ENCODE measurements around the gene CDK5RAP2.

CDK5RAP2 gene

DNA sequence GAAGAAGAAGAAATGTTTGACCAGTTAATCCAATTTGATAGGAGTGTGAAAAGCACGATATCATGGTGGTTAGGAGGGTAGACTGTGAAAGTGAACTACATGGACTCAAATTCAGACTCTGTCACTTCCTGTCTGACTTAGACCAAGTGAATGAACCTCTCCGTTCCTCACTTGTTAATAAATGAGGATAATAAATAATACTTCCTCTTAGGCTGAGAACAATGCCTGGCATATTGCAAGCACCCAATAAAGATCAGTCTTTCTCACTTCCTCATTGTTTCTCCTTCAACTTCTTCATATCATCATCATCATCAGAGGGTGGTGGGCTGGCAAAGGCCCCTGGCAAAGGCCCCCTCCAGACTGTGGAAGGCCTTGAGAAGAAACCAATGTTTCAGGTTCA is 148.7 kb downstream of the CDK5RAP2 start:
- DNase-seq: no peak

DNA sequence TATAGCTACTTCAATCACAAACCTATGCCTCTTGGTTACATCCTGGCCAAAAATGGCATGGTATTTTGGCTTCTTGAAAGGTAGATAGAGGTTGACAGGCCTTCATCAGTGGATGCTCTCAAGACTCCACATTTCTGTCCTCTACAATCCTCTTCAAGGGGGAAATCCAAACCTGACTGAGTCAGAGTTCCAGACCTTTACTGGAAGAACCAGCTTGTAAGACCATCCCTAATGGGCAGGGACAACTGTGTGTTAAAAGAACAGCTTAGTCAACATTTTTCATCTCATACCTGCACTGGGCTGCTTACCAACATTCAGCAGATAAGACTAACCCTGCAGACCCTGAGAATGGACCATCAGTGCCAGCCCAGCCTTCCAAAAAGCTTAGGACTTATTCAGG is 155.7 kb downstream of the CDK5RAP2 start:
- no peak for DNase-seq

DNA sequence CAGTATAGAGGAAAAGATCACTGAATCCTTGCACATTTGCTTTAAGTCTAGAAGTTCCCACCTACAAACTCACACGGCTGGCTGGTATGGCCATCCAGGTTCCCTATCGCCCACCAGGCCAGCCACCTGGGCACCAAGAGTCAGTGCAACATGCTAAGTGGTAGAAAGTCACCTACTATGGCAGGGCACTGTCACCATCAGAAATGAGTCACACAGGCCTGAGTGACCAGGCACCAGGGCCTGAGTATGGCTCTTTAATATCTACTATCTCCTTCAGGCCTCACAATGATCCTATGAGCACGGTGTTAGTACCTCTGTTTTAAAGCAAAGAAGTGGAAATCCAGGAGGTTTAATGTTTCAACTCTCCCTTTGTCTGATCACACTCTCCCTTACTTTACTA is 156.2 kb downstream of the CDK5RAP2 start:
- DNase-seq: no peak

DNA sequence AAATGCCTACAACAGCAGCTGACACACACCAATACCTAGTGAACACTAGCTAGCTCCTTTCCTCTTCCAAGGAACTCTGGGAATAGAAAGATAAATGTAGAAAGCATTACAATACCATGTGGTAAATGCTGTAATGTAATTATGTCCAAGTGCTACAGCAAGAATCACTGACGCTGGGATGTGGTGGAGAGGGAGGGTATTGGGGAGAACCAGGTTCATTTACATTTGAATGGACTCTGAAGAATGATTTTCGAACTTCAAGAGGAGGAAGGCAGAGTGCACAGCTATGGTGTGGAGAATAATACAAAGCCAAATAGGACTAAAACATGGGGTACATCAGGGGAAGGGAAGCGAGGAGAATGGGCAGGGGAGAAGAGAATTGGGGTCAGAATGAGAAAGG is 158.0 kb downstream of the CDK5RAP2 start:
- no peak for DNase-seq

DNA sequence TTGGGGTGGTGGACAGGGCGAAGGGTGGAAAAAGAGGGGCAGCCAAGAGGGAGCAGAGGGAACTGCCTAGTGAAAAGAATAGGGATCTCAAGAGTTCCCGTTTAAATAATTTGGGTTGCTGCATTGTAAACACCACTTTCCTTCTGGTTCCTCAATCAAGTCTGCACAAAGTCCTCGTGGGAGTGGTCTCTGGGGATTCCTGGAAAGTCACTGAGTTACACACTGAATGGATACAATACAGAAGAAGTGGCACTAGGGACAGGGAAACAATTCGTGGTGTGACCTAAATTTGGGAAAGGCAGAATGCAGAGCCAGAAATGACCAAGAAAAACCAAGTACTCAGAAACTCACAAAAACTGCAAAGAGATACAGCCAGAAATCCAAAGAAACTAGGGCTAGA is 161.7 kb downstream of the CDK5RAP2 start:
- DNase-seq: no peak

DNA sequence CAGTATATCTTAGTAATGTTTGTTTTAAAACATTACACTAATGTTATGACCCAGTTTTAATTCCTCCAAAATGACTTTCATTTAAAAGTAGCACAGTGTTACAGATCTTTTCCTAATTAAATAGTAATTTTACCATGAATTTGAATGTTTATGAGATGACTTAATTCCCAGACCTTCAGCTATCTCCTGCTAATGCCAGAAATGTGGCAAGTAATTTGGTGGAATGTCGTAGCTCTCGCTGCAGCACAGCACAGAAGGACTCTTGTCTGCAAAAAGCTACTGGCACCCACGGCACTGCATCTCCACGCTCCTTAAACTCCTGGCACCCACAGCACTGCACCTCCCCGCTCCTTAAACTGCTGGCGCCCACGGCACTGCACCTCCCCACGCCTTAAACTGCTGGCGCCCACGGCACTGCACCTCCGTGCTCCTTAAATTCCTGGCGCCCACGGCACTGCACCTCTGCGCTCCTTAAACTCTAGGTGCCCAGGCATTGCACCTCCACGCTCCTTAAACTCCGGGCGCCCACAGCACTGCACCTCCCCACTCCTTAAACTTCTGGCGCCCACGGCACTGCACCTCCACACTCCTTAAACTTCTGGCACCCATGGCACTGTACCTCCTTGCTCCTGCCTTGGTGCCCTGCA is 163.1 kb downstream of the CDK5RAP2 start:
- DNase-seq: no peak

DNA sequence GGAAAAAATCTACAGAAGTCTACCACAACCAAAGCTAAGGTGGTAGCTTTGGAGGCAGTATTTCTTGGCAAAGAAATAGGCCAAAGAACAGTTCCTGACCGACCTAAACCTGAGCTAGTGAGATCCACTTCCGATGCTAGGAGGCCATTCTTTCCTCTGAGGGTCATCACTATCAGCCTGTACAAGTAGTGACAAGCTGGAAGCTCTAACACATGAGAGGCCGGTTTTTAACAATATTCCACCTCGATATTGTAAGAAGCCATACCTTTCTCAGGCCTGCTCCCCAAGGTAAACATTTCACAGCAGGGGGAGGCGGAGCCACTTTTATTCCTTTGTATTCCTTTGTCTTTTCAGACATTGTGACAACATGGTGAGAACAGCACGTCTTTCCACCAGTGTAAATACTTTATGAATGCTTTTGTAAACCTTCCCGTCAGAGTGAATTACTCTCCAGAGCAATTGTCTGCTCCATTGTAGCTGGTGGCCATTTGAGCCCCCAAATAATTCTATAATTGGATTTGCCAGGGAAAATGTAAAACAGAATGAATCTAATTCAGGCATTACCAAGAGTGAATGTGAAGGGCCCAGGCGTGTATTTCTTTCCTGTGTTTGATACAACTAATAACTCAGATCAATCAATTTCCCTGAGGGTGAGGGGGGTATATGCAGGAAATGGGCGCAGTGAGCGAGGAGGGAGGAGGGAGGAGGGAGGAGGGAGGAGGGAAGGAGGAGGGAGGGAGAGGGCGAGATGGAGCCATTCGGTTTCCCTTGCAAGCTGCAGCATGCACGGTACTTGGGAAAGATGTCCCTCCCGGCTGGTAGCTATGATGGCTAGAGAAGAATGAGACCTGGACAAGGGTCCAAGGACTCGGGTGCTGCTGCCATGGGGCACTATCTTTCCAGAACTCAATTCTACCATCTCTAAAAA is 166.6 kb downstream of the CDK5RAP2 start:
- no peak for DNase-seq

DNA sequence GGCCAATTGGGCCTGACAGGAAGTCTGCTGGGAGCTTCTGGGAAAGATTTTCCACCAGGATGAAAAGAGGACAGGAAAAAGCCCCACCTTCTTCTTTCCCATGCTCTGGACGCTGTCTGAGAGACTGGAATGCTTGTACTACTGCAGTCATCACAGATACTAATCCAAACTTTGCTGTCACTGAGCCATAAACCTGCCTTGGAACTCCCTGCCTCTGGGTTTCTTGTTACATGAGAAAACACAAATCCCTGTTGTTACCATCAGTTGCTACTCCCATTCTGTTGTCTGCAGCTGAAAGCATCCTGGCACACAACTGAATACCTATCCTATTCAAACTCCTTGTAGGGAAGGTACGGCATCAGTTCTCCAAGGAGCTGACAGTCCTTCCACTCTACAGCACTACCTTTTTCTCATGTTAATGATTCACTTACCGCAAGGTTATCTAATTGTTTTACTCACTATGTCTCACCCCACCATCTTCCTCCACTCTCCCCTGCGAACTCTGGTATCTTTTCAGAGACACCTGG is 167.5 kb downstream of the CDK5RAP2 start:
- DNase-seq: no peak

DNA sequence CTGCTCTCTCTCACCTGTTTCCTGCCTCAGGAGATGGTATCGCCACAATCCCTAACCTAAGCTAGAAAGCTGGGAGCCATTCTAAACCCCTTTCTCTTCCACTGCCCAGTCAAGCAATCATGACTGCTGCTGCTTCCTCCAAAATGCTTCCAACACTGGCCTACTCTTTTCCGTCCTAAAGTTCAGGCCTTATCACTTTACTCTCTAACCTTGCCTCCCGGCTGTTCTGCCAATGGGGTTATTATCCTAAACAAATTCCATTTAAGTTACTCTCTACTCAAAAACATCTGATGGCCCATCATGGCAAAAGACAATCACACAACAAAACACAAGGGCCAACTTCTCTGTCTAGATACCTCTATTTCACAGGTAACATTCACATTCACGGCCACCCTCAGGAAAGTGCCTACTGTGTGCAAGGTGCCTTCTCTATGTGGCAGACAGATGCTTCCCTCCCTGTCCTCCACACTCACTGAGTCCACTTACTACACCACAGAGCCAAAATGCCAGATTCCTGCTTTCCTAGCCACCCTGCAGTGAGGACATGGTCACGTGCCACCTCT is 168.0 kb downstream of the CDK5RAP2 start:
- DNase-seq: no peak

DNA sequence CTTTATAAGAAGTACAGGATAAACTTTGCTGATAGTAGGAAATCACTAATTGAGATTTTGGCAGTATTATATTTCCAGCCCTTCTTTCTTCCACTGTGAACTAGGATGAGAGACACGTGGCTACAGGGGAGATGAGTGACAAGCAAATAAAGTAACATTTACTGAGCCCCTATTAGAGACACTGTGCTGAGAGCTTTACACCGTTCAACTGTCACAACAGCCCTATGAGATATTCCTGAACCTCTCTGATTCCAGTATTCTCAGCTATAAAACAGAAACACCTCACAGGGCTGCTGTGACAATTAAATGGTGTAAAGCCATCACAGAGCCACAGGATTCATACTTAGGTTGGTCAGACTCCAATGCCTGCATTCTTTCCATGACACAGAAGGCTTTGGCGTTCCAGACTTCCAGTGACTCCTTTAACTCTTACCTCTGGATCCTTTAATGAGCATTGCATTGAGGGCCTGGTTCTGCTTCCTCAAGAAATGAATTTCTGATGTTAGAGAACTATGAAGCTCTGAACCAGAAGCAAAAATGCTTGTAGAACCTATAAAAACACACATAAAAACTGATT is 169.0 kb downstream of the CDK5RAP2 start:
- DNase-seq: no peak

DNA sequence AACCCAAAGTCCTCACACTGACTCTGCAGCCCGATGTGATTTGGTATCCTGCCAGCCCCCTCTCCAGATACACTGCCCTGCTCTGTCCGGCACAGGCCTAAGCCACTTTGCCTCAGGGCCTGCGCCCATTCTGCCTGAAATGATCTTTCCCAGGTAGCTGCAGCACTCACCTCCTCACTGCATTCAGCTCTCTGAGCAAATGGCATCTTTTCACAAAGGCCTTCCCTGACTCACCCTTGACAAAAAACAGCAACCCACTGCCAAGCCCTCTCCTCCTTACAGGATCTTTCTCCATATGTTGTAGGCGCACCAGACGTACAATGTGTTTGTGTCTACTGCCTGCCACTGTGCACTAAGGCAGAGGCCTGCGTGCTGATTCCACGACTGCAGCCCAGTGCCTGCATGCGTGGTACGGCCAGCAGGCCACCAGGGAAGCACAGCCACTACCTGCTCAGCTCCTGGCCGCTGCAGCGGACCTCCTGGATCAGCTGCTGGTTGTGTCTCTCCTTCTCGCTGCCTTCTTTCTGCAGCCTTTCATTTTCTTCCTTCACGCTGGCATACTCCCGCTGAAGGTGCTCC is 171.2 kb downstream of the CDK5RAP2 start:
- DNase-seq: no peak

DNA sequence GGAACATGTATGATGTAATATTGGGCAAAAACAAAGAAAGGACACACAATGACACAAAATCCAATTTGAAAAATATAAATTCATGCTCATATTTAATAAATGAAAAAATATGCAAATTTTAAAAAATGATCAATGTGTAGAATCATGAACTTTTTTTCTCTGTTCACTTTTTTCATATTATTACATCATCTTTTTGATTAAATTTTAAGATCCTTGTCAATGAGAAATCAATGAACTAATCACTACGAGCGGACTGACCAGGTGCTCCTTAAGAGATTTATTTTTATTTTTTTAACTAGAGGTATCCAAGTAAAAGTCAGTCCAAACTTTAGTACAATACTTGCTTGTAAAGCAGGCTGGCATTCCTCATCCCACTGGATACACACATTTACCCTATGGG is 174.1 kb downstream of the CDK5RAP2 start:
- no peak for DNase-seq

DNA sequence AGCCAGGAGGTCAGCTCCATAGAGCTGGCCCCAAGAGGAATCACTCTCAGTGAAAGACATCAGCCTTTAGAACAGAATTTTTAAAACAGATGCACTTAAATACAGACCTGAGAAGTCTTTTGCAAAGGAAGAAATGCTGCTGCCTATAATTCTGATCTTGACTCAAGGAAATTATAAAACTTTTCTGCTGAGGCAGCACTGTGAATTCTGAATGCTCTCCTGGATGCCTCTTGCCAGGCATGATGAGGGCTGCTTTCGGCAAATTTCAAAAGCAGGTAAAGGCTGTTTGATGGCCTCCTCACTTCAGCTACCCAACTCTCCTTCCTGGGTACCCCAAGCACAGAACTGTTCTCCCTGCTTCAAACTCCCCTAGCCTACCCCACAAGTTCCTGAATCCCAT is 174.8 kb downstream of the CDK5RAP2 start:
- DNase-seq: no peak

DNA sequence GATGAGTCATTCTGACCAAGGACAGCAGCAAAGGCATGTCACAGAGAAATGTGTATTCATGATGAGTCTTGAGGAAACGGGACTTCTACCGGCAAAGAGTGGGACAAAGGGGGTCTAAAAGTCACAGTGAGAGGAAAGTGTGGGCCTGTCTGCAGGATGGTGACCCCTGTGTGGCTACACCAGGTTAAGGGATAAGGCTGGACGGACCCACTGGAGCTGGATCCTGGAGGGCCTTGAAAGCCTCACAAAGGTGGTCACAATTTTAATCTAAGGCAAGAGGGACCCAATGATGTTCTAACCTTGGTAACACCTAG is 176.5 kb downstream of the CDK5RAP2 start:
- DNase-seq: no peak

DNA sequence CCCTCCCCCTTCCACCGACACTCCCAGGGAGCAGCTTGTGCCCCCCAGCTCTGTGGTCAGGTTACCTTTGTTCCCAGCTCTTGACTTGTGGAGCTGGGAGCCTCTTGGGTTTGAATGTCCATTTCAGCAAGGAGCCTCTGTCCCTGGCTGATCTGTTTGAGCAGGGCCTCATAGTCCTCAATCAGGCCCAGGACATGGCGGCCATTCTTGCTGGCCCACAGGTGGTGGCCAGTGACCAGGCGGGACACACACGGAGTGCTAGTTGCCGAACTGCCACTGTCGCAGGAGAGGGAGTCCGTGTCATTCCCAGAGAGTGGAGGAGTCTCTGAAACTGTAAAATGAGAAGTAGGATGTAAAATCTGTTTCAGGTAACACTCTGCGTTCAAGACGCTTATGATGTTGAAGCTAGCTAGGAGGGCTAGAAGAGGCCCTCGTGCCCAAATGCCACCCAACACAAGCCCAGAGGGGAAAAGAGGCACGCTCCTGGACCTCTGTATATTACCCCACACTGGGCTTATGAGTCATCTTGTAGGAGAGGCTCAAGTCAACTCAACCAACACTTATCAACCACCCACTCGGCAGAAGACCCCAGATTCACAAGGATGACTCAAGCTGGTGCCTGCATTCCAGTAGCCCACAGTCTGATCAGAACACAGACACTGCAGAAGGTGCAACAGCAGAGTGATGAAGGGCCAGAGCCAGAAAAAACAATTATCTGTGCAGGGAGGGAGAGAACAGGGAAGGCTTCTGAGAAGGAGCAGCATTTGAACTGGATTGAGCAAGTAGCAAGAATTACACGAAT is 177.0 kb downstream of the CDK5RAP2 start:
- no peak for DNase-seq

DNA sequence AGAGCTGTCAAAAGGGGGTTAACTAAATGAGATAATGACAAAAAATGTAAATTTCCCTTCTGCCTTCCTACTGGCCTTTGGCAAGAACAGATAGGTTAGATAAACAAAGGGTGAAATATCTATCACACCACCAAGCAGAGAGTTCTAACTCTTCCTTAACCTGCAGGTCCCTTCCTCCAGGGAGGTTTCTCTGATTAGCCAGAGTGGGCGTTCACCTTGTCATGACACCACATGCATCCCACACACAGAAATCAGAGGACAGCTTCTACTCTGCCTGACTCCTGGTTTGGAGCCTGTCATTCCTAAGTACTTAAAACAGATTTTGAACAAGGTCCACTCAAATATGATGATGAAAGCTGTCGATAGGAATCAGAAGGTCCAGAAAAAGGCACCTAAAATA is 180.0 kb downstream of the CDK5RAP2 start:
- no peak for DNase-seq

DNA sequence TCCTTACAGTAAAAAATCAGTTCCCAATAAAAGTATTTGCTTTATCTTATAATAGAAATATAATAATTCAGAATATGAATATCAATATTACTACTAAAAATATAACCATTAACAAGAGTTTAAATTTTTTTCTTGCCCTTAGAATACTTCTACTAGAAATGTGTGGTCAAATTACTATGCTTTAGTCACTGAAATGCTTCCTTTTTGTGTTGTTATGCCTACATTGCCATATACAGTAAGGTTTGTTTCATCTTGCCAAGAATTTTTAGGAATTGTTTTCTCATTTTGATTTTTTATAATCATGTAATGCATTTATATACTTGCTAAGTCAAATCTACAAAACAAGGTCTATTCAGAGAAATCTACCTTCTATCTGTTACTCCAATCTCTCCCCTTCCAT is 181.7 kb downstream of the CDK5RAP2 start:
- DNase-seq: no peak

DNA sequence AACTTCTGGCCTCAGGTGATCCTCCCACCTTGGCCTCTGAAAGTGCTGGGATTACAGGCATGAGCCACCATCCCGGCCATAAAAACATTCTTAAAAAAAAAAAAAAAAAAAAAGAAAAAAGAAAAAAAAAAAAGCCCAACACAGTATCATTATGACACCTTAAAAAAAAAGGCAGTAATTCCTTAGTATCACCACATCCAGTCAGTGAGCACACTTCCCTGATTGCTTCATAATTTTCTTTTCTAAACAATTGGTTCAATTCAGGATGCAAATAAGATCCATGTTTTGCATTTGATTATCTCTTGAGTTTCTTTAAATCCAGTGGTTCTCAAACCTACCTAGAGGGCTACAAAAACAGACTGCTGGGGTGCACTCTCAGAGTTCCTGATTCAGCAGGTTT is 182.5 kb downstream of the CDK5RAP2 start:
- no peak for DNase-seq

DNA sequence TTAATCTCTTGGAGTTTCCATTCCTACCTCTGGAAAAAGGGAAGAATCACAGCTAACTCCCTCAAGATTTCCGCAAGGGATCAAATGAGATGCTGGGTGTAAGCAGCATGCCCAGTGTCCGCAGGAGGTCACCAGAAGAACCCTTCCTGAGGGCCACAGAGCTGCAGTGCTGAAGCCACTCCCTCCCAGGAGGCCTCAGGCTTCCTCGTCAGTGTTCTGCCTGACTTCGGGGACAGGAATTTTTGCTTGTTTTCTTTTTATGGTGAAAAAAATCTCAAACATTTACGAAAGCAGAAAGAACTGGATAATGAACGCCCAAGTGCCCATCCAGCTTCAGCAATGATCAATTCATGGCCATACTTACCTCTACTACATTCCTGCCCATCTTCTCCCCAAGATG is 183.0 kb downstream of the CDK5RAP2 start:
- DNase-seq: no peak

DNA sequence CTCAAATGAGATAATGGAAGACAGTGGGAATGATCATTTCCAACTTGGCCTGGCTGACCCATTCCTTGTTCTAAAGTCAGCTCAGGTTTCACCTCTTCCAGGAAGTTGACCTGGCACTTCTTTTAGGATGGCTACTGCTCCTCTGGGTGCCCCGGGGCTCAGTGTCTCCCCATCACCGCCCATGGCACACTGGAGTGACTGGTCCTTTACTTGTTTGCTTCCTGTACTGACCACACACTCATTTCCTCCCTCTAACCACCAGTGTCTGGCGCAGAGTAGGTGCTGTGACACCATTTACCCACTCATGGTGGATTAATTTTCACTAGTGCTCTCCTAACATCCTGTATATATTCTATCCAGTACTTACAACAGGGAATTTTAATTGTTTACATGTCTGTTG is 183.5 kb downstream of the CDK5RAP2 start:
- no peak for DNase-seq

DNA sequence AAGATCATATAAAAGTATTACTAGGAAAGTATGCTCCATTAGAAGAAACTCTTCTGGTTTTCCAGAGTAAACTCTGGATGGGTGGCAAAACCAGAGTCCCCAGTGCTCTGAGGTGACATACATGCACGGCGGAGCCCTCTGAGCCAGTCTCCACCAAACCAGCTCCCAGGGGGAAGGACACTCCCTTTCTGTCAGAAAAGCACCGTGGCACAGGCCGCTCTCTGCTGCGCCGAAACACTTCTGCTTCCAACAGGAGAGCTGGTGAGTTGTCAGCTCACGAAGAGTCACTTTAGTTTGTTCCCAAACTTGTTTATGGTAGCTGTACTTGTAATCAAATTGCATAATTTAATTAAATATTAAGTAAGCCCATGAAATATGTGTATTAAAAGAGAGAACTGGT is 184.6 kb downstream of the CDK5RAP2 start:
- no peak for DNase-seq

DNA sequence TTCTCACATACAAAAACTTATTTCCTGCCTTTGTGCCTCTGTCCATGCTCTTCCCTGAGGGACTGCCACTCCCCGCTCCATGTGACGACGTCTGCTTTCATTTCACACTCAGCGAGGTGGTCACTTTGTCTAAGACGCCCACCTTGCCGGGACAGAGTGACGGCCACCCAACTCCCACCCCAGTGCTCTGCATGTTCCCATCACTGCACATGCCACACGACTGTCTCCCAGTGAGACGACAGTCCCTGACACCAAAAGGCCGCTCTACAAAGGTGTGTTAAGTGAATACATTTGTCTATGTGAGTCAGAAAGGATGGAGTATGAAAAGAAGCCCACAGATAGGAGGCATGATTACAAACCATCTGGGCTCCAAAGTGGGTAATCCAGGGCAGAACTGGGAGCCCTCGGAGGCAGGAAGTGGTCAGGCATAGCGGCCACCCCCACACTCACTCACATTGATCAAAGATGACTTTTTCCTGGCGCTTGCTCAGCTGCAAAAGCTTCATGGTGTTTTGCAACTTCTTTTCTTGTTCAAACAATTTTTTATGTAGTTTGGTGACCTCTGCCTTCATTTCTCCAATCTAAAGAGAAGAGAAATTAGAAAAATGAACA is 185.8 kb downstream of the CDK5RAP2 start:
- peak; percentile 31 for DNase-seq

Data from activated naive CD4-positive, alpha-beta T cell treated with Interleukin-2 at 50 U/mL for 16 hours (primary cell).